DOHH2 (cell line): Measurements from ENCODE around the gene AGAP3.

Source experiments
- CTCF ChIP-seq: fragments of 200-600 bp; sonication (generic); IDR thresholded peaks from one replicate; pipeline ENCODE4 v1.5.1; 2014; ENCODE audit warnings: antibody characterized with exemption, mild to moderate bottlenecking, low read depth, low read length; ENCODE audit not compliant: poor library complexity, severe bottlenecking
- EZH2phosphoT487 ChIP-seq: fragments of 200-600 bp; sonication (generic); IDR thresholded peaks from 2 replicates; pipeline ENCODE4 v1.6.1; 2017; ENCODE audit warnings: borderline replicate concordance, mild to moderate bottlenecking, antibody characterized with exemption, low read length, moderate library complexity, mixed read lengths

- TF ChIP-seq CTCF (no peak), EZH2phosphoT487 (no peak)
Observed at GRCh38 chr7:151120896-151121295, 34.6 kb downstream of the AGAP3 start.
